ENCODE data around the gene IL23R.

Gene IL23R

GRCh38 chr1:67126974-67127373, 39.3 kb upstream of the IL23R start:
- no peak for TF ChIP-seq CTCF (IDR thresholded peaks at IDR 0.05; ENCODE audit: insufficient read depth, missing control alignments)
- no peak for DNase-seq (ENCODE audit: insufficient read length, low spot score)
- no peak for FAIRE-seq

GRCh38 chr1:67130673-67131072, 35.6 kb upstream of the IL23R start:
- no peak for TF ChIP-seq CTCF (IDR thresholded peaks at IDR 0.05; ENCODE audit: insufficient read depth, missing control alignments)
- FAIRE-seq (no peak), DNase-seq (ENCODE audit: insufficient read length, low spot score) (no peak)

GRCh38 chr1:67133177-67133576, 33.1 kb upstream of the IL23R start:
- FAIRE-seq (no peak), DNase-seq (ENCODE audit: insufficient read length, low spot score) (no peak)

GRCh38 chr1:67134695-67135094, 31.6 kb upstream of the IL23R start, which contains the start of gene C1orf141:
Gene C1orf141 (minus strand): TSS chr1:67134970. CDS start chr1:67127240, 7,730 bp downstream.
- FAIRE-seq, result no peak
- DNase-seq (ENCODE audit: insufficient read length, low spot score), result no peak
- TF ChIP-seq CTCF (IDR thresholded peaks at IDR 0.05; ENCODE audit: insufficient read depth, missing control alignments), result no peak

More at GRCh38 chr1:67133177-67133576, 33.1 kb upstream of the IL23R start:
- no peak for TF ChIP-seq CTCF (IDR thresholded peaks at IDR 0.05; ENCODE audit: insufficient read depth, missing control alignments)

GRCh38 chr1:67135354-67135753, 30.9 kb upstream of the IL23R start:
- TF ChIP-seq CTCF (IDR thresholded peaks at IDR 0.05; ENCODE audit: insufficient read depth, missing control alignments), result no peak
- FAIRE-seq (no peak), DNase-seq (ENCODE audit: insufficient read length, low spot score) (no peak)

- FAIRE-seq (no peak), DNase-seq (ENCODE audit: insufficient read length, low spot score) (no peak)
- no peak for TF ChIP-seq CTCF (IDR thresholded peaks at IDR 0.05; ENCODE audit: insufficient read depth, missing control alignments)
Observed at GRCh38 chr1:67137307-67137753, 28.9 kb upstream of the IL23R start.

- no peak for FAIRE-seq
- DNase-seq (ENCODE audit: insufficient read length, low spot score), result no peak
- no peak for TF ChIP-seq CTCF (IDR thresholded peaks at IDR 0.05; ENCODE audit: insufficient read depth, missing control alignments)
Observed at GRCh38 chr1:67138813-67139499, 27.3 kb upstream of the IL23R start.

Data from D721Med (cell line).